Dendritic cell treated with granulocyte-macrophage colony-stimulating factor and Interleukin-4, amounts not matched to agents 40 ng/mL and 50 ng/mL, for 4 days (primary cell): ENCODE measurements around the gene DGUOK.
A peak's percentile ranks its signal among the peaks of the same experiment; 100 is the strongest.

Experiments used
- H3K27ac Mint-ChIP-seq: one replicate; pipeline ENCODE4 v1.8.0; 2022; ENCODE audit warnings: mild to moderate bottlenecking, mixed read lengths
- H3K27me3 Mint-ChIP-seq: one replicate; pipeline ENCODE4 v1.8.0; 2022; ENCODE audit warnings: mild to moderate bottlenecking, mixed read lengths
- H3K36me3 Mint-ChIP-seq: one replicate; pipeline ENCODE4 v1.8.0; 2022; ENCODE audit warnings: low read depth, mixed read lengths
- H3K4me1 Mint-ChIP-seq: one replicate; pipeline ENCODE4 v1.8.0; 2022; ENCODE audit warnings: low read depth, mixed read lengths
- H3K4me3 Mint-ChIP-seq: one replicate; pipeline ENCODE4 v1.8.0; 2022; ENCODE audit warnings: mild to moderate bottlenecking, moderate library complexity, mixed read lengths
- H3K9me3 Mint-ChIP-seq: one replicate; pipeline ENCODE4 v1.8.0; 2022; ENCODE audit warnings: mixed read lengths
- intact Hi-C: fragments of 100-400 bp; cut with micrococcal nuclease; formaldehyde crosslinking; loops from one replicate; pipeline ENCODE4 v1.15.0; 2022

Gene DGUOK

GRCh38 chr2:73921581-73921980 lies 5.1 kb upstream of the DGUOK start:
- intact Hi-C loops: no loop called here
- H3K36me3 Mint-ChIP-seq: no peaks in the 10 kb centered on the region
- no peak overlapping the region for H3K27ac Mint-ChIP-seq
- H3K9me3 Mint-ChIP-seq: no peaks in the 10 kb centered on the region
- peaks cover 23% of the 10 kb centered on the region for H3K4me1 Mint-ChIP-seq
- H3K27me3 Mint-ChIP-seq: peaks cover 2% of the 10 kb centered on the region
- no peak overlapping the region for H3K4me3 Mint-ChIP-seq

GRCh38 chr2:73922681-73923080 lies 4.0 kb upstream of the DGUOK start:
- no peak overlapping the region for H3K27ac Mint-ChIP-seq
- H3K27me3 Mint-ChIP-seq: peaks cover 2% of the 10 kb centered on the region
- peaks cover 25% of the 10 kb centered on the region for H3K4me1 Mint-ChIP-seq
- peaks cover 1% of the 10 kb centered on the region for H3K36me3 Mint-ChIP-seq
- no peaks in the 10 kb centered on the region for H3K9me3 Mint-ChIP-seq
- H3K4me3 Mint-ChIP-seq: no peak overlapping the region
- intact Hi-C loops: no loop called here

DNA sequence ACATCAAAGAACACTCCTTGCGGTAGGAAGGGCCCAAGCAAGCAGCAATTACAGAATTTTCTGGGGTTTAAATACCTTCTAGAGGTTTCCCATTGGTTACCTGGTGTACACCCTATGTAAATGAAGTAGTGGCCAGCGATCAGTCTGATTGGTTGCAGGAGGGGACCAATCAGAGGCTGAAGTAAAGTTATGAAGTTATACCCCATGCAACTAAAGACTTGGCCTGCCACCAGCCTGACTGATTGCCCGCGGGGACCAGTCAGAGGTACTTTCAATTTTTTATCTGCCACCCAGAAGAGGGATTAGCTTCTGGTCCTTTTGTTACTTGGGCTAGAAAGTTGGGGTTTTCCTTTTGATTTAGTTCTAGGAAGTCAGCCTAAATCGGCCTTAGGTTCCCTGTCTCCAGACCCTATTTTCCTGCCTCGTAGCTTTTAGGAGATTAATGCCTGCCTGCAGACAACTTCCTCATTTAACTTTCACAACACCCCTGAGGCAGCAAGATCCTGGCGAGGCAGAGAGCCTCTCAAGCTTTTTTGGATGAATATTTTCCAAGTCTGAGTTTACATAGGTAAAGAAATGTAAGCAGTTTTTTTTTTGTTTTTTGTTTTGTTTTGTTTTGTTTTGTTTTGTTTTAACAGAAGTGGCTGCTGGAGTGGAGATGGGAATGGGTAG lies 1.5 kb upstream of the DGUOK start:
- Mint-ChIP-seq H3K4me1 (peaks cover 49% of the 10 kb centered on the region), H3K27ac (peak overlapping the region; percentile 95), H3K4me3 (no peak overlapping the region), H3K36me3 (peaks cover 18% of the 10 kb centered on the region), H3K27me3 (no peaks in the 10 kb centered on the region), H3K9me3 (no peaks in the 10 kb centered on the region)
- intact Hi-C loops: loop anchor here (5.0 kb wide), 1 partner anchor 48 kb away; no protein-coding TSS in a partner anchor

DNA sequence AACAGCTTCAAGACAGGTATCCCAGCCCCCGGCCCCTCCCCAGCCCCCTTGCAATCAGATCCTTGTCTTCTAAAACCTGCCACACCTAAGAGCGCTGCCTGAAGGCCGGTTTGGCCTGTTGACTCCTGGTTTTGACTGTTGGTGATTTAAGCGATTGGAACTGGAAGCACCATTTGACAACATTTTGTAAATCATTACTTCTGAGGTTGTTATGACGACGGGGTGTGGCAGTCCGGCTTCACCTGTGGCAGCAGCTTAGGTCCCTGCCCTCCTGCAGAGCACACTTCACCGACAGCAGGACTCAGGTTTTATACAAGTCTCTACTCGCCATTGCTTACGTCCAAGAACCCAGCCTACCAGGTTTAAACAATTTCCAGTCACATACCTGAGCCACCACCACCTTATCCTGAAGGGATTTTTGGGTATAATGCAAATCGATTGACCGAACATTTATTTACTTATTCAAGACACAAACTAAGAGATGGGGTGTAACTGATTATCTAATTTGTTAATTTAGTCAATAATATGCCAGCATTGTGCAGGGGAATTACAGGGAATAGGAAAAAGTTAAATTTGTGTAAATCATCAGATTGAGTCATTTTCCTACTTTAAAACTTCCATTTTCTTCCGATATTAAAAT lies 707 bp upstream of the DGUOK start:
- intact Hi-C loops: loop anchor here (1.0 to 5.0 kb wide), 2 partner anchors 49 to 59 kb away; no protein-coding TSS in a partner anchor
- peak overlapping the region; percentile 95 for H3K27ac Mint-ChIP-seq
- H3K9me3 Mint-ChIP-seq: no peaks in the 10 kb centered on the region
- peaks cover 22% of the 10 kb centered on the region for H3K36me3 Mint-ChIP-seq
- no peaks in the 10 kb centered on the region for H3K27me3 Mint-ChIP-seq
- no peak overlapping the region for H3K4me3 Mint-ChIP-seq
- peaks cover 54% of the 10 kb centered on the region for H3K4me1 Mint-ChIP-seq

DNA sequence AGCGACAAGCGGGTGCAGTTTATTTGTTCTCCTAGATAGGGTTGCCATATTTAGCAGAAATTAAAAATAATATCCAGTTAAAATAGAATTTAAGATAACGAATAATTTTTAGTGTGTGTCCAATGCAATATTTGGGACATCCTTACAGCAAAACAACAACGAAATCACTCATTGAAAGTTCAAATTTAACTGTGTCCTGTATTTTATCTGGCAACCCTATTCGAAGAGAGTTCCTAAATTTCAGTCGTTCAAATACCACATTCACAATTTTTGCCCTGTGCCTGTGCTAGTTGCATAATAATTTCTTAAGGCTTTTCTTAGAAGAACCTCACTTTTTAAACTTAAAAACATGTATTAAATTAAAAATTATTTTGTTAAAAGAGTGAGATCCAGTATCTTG lies 664 bp downstream of the DGUOK start:
- Mint-ChIP-seq H3K4me3 (peak overlapping the region; percentile 82), H3K27ac (peak overlapping the region; percentile 95), H3K27me3 (no peaks in the 10 kb centered on the region), H3K36me3 (peaks cover 36% of the 10 kb centered on the region), H3K9me3 (no peaks in the 10 kb centered on the region), H3K4me1 (peaks cover 54% of the 10 kb centered on the region)
- intact Hi-C loops: loop anchor here (5.0 kb wide), 1 partner anchor 50 kb away; no protein-coding TSS in a partner anchor

DNA sequence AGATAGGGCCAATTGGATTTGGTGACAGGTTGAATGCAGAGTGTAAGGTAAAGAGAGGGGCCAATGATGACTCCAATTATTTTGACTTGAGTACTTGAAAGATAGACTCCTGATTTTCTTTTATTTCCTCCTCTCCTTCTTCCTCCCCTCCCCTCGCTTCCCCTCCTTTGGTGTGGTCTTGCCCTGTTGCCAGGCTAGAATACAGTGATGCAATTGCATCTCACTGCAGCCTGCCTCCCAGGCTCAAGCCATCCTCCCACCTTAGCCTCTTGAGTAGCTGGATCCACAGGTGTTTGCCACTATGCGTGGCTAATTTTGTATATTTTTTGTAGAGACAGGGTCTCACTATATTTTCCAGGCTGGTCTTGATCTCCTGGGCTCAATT lies 2.3 kb downstream of the DGUOK start:
- intact Hi-C loops: loop anchor here (2.0 to 5.0 kb wide), 2 partner anchors 20 to 52 kb away; no protein-coding TSS in a partner anchor
- H3K36me3 Mint-ChIP-seq: peaks cover 52% of the 10 kb centered on the region
- H3K4me1 Mint-ChIP-seq: peaks cover 65% of the 10 kb centered on the region
- H3K9me3 Mint-ChIP-seq: no peaks in the 10 kb centered on the region
- H3K4me3 Mint-ChIP-seq: peak overlapping the region; percentile 21
- peak overlapping the region; percentile 30 for H3K27ac Mint-ChIP-seq
- H3K27me3 Mint-ChIP-seq: no peaks in the 10 kb centered on the region

DNA sequence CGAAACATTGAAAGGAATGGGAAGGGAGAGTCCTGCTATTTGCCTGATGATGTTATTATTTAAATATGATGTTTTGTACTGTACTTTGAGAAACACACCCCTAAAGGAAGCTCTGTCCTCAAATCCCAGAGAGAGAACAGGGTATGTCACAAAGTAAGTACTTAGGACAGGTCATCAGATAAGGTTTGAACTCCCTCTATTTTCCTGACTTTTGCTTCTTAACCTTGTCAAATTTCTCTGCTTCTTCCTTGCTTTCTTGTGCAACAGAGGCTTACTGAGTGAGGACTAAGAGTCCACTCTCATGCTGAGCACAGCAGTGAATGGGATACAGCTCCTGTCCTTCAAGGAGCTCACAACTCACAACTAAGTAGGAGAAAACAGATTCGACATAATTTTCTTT lies 3.7 kb downstream of the DGUOK start:
- Mint-ChIP-seq H3K27ac (no peak overlapping the region), H3K4me3 (no peak overlapping the region), H3K9me3 (no peaks in the 10 kb centered on the region), H3K4me1 (peaks cover 60% of the 10 kb centered on the region), H3K27me3 (no peaks in the 10 kb centered on the region), H3K36me3 (peaks cover 66% of the 10 kb centered on the region)
- intact Hi-C loops: no loop called here

- H3K9me3 Mint-ChIP-seq: no peaks in the 10 kb centered on the region
- peaks cover 70% of the 10 kb centered on the region for H3K4me1 Mint-ChIP-seq
- H3K27me3 Mint-ChIP-seq: no peaks in the 10 kb centered on the region
- intact Hi-C loops: no loop called here
- H3K27ac Mint-ChIP-seq: peak overlapping the region; percentile 12
- H3K36me3 Mint-ChIP-seq: peaks cover 76% of the 10 kb centered on the region
- H3K4me3 Mint-ChIP-seq: peak overlapping the region; percentile 5
Observed at GRCh38 chr2:73931531-73932500, 5.1 kb downstream of the DGUOK start.

- H3K4me3 Mint-ChIP-seq: no peak overlapping the region
- intact Hi-C loops: no loop called here
- H3K4me1 Mint-ChIP-seq: peaks cover 77% of the 10 kb centered on the region
- H3K36me3 Mint-ChIP-seq: peaks cover 77% of the 10 kb centered on the region
- H3K9me3 Mint-ChIP-seq: no peaks in the 10 kb centered on the region
- H3K27ac Mint-ChIP-seq: no peak overlapping the region
- no peaks in the 10 kb centered on the region for H3K27me3 Mint-ChIP-seq
Observed at GRCh38 chr2:73933194-73933593, 6.5 kb downstream of the DGUOK start.

GRCh38 chr2:73935641-73936040 lies 9.0 kb downstream of the DGUOK start:
- peaks cover 72% of the 10 kb centered on the region for H3K36me3 Mint-ChIP-seq
- H3K4me1 Mint-ChIP-seq: peaks cover 65% of the 10 kb centered on the region
- intact Hi-C loops: no loop called here
- no peak overlapping the region for H3K4me3 Mint-ChIP-seq
- no peaks in the 10 kb centered on the region for H3K9me3 Mint-ChIP-seq
- H3K27me3 Mint-ChIP-seq: no peaks in the 10 kb centered on the region
- no peak overlapping the region for H3K27ac Mint-ChIP-seq

DNA sequence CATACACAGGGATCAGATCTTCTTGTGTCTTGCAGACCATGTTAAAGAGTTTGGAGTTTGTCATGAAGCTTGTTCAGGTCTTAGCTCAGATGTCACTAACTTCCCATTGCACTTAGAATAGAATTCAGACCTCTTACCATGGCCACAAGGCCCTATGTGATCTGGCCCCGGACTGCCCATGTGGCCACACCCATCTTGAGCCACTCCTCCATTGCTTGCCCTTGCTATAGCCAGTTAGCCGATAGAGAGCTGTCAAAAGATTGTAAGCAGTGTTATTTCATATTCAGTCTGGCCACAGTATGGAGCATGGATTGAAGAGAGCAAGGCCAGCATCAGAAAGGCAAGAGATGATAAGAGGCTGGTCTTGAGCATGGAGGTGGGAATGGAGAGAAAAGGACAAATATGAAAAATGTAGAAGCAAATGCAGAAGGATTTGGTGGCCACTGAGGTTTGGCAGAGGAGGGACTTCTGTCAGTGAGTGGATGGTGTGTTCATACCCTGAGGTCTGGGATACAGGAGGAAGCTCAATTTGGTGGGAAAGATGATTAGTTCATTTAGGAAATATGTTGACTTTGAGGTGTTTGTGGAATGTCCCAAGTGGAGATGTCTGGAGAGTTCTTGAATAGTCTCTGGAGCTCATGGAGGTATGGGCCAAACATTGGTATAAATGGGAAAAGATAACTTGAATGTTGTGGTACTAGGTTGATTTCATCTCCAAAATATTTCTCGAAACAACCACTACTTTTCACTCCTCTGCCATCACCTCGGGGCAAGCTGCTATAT lies 10.6 kb downstream of the DGUOK start:
- H3K4me3 Mint-ChIP-seq: no peak overlapping the region
- peaks cover 68% of the 10 kb centered on the region for H3K36me3 Mint-ChIP-seq
- H3K27ac Mint-ChIP-seq: peak overlapping the region; percentile 61
- no peaks in the 10 kb centered on the region for H3K27me3 Mint-ChIP-seq
- intact Hi-C loops: no loop called here
- peaks cover 54% of the 10 kb centered on the region for H3K4me1 Mint-ChIP-seq
- no peaks in the 10 kb centered on the region for H3K9me3 Mint-ChIP-seq

DNA sequence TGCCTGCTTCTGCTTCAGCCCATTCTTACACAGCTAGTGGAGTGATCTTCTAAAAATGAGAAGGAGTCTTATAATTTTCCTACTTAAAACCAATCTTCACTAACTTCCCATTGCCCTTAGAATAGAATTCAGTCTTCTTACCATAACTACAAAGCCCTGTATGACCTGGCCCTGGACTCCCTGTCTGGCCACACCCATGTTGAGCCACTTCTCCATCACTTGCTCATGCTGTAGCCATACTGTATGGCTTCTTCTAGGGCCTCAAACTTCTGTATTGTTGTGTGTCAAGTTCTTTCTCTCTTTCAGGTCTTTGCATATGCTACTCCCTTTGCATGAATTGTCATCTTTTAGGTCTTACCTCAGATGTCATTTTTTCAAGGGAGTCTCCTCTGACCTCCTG lies 11.2 kb downstream of the DGUOK start:
- intact Hi-C loops: no loop called here
- Mint-ChIP-seq H3K4me3 (no peak overlapping the region), H3K36me3 (peaks cover 67% of the 10 kb centered on the region)

DNA sequence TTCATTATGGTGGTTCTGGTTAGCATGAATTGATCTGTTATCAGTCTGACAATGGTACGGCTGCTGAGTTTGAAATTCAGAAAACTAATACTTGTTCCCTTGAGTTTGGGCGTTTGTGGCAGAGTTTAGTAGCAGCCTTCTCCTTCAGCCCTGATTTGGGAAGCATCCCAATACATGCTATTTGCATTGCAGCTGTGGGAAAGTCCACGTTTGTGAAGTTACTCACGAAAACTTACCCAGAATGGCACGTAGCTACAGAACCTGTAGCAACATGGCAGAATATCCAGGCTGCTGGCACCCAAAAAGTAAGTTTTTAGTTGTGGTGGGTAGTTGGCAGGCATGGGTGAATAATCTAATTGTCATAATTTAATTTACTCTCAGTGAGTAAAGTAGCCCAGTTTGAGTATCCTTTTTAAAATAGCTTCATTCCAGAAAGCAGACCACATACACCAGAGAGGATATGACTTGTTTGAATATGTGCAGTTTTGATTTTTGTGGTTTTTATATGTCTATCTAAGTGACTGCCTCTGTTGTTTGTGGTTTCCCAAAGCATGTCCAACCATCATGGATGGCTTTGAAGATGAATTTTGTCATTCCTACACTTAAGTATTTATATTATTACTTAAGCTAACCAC lies 12.2 kb downstream of the DGUOK start:
- H3K27ac Mint-ChIP-seq: no peak overlapping the region
- intact Hi-C loops: no loop called here
- no peaks in the 10 kb centered on the region for H3K9me3 Mint-ChIP-seq
- H3K4me1 Mint-ChIP-seq: peaks cover 41% of the 10 kb centered on the region
- H3K4me3 Mint-ChIP-seq: no peak overlapping the region
- H3K36me3 Mint-ChIP-seq: peaks cover 67% of the 10 kb centered on the region
- no peaks in the 10 kb centered on the region for H3K27me3 Mint-ChIP-seq

More for the DNA sequence above, 11.2 kb downstream of the DGUOK start:
- H3K27me3 Mint-ChIP-seq: no peaks in the 10 kb centered on the region
- peak overlapping the region; percentile 61 for H3K27ac Mint-ChIP-seq
- H3K4me1 Mint-ChIP-seq: peaks cover 48% of the 10 kb centered on the region
- no peaks in the 10 kb centered on the region for H3K9me3 Mint-ChIP-seq
